PFSK-1 (cell line): ENCODE measurements around the gene TLE2.

Source experiments
- FOXP2 ChIP-seq: optimal IDR thresholded peaks from 2 replicates; pipeline ENCODE3; 2011; ENCODE audit warnings: borderline replicate concordance, control low read depth, inconsistent platforms; ENCODE audit not compliant: insufficient read depth; ENCODE audit errors: extremely low read length, extremely low read depth
- POLR2AphosphoS5 ChIP-seq: IDR thresholded peaks from 2 replicates; pipeline ENCODE4 v1.6.1; 2012; ENCODE audit warnings: low read depth, mild to moderate bottlenecking, control low read depth, low read length, moderate library complexity
- SIN3A ChIP-seq: IDR thresholded peaks from 2 replicates; pipeline ENCODE4 v1.6.1; 2012; ENCODE audit warnings: mild to moderate bottlenecking, low read length, moderate library complexity, borderline replicate concordance; ENCODE audit not compliant: insufficient read depth
- TAF1 ChIP-seq: IDR thresholded peaks from 2 replicates; pipeline ENCODE4 v1.6.1; 2012; ENCODE audit warnings: low read length, control low read depth, borderline replicate concordance; ENCODE audit not compliant: insufficient read depth
- TF ChIP-seq, protein P1 (sequence below), 2 experiments: IDR thresholded peaks; 2 replicates each; pipeline versions ENCODE4 v1.6.1 to v1.8.0; 2011 to 2012; ENCODE audit warnings: low read depth in 2 of 2, low read length in 2 of 2, control low read depth in 1 of 2, inconsistent platforms in 1 of 2, mild to moderate bottlenecking in 1 of 2, moderate library complexity in 1 of 2; ENCODE audit not compliant: insufficient read depth in 1 of 2

The TLE2 gene

DNA sequence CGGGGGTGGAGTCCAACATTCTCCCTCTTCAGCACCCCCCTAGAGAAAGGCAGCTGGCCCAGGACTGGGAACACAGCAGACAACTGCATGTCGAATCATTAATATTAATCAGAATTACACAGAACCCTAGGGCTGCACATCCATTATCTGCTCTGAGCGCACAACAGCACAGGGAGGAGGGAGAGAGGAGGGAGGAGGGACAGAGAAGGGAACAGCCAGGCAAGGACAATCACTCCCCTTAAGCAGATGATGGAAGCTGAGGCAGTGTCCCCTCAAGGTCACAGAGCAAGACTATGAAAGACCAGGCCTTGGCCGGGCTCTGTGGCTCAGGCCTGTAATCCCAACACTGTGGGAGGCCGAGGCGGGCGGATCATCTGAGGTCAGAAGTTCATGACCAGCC lies 26.0 kb downstream of the TLE2 start:
- TF ChIP-seq TAF1 (no peak), POLR2AphosphoS5 (no peak), FOXP2 (no peak), SIN3A (no peak)
- TF ChIP-seq, protein P1, sequence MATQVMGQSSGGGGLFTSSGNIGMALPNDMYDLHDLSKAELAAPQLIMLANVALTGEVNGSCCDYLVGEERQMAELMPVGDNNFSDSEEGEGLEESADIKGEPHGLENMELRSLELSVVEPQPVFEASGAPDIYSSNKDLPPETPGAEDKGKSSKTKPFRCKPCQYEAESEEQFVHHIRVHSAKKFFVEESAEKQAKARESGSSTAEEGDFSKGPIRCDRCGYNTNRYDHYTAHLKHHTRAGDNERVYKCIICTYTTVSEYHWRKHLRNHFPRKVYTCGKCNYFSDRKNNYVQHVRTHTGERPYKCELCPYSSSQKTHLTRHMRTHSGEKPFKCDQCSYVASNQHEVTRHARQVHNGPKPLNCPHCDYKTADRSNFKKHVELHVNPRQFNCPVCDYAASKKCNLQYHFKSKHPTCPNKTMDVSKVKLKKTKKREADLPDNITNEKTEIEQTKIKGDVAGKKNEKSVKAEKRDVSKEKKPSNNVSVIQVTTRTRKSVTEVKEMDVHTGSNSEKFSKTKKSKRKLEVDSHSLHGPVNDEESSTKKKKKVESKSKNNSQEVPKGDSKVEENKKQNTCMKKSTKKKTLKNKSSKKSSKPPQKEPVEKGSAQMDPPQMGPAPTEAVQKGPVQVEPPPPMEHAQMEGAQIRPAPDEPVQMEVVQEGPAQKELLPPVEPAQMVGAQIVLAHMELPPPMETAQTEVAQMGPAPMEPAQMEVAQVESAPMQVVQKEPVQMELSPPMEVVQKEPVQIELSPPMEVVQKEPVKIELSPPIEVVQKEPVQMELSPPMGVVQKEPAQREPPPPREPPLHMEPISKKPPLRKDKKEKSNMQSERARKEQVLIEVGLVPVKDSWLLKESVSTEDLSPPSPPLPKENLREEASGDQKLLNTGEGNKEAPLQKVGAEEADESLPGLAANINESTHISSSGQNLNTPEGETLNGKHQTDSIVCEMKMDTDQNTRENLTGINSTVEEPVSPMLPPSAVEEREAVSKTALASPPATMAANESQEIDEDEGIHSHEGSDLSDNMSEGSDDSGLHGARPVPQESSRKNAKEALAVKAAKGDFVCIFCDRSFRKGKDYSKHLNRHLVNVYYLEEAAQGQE (IDR thresholded peaks at IDR 0.05; ENCODE audit: insufficient read depth in 1 of 2, low read depth in 2 of 2, low read length in 2 of 2), result no peak

DNA sequence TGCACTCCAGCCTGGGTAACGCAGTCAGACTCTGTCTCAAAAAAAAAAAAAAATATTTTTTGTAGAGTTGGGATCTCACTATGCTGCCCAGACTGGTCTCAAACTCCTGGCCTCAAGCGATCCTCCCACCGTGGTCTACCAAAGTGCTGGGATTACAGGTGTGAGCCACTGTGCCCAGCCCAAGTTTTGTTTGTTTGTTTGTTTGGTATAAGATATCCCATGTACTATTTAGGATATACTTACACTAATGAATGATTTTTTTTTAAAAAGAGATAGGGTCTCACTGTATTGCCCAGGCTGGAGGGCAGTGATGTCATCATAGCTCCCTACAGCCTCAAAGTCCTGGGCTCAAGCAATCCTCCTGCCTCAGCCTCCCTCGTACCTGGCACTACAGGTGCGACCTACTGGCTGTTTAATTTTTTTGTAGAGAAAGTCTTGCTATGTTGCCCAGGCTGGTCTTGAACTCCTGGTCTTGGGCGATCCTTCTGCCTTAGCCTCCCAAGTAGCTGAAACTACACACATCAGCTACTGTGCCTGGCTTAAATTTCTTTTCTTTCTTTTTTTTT lies 27.8 kb downstream of the TLE2 start:
- TF ChIP-seq SIN3A (no peak), TAF1 (no peak), POLR2AphosphoS5 (no peak), FOXP2 (no peak)
- TF ChIP-seq, protein P1 (IDR thresholded peaks at IDR 0.05; ENCODE audit: insufficient read depth in 1 of 2, low read depth in 2 of 2, low read length in 2 of 2), result no peak

DNA sequence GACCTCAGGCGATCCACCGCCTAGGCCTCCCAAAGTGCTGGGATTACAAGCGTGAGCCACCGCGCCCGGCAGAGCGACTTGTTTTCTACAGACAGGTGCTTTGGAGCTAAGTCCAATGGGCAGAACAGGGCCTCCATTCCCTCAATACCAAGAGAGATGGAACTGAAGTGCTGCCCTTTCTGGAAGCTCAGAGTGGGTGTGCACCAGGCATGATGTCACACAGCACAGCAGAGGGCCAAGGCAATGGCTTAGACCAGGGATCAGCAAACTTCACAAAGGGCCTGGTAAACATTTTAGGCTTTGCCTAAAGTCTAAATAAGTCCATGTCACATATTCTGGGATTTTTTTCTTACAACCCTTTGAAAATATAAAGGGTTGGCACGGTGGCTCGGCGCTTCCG lies 30.4 kb downstream of the TLE2 start:
- no peak for TF ChIP-seq FOXP2
- TF ChIP-seq, protein P1 (IDR thresholded peaks at IDR 0.05; ENCODE audit: insufficient read depth in 1 of 2, low read depth in 2 of 2, low read length in 2 of 2), result no peak

DNA sequence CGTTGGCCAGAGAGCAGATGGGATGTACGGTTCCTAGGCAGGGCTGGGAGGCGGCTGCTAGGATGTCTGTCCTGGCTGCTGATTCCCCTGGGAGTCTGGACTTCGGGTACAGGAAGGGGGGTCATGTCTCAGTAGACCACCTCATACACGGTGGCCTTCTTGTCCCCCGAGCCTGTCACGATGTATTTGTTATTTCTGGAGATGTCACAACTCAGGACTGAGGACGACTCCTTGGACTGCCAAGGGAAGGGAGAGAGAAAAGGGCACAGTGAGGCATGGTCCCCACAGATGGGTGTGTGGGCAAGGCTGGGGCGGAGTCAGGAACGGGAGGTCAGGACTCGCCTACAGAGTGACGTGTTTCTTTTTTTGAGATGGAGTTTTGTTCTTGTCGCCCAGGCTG lies 31.4 kb downstream of the TLE2 start:
- no peak for TF ChIP-seq FOXP2
- TF ChIP-seq, protein P1 (IDR thresholded peaks at IDR 0.05; ENCODE audit: insufficient read depth in 1 of 2, low read depth in 2 of 2, low read length in 2 of 2), result no peak
- no peak for TF ChIP-seq POLR2AphosphoS5

DNA sequence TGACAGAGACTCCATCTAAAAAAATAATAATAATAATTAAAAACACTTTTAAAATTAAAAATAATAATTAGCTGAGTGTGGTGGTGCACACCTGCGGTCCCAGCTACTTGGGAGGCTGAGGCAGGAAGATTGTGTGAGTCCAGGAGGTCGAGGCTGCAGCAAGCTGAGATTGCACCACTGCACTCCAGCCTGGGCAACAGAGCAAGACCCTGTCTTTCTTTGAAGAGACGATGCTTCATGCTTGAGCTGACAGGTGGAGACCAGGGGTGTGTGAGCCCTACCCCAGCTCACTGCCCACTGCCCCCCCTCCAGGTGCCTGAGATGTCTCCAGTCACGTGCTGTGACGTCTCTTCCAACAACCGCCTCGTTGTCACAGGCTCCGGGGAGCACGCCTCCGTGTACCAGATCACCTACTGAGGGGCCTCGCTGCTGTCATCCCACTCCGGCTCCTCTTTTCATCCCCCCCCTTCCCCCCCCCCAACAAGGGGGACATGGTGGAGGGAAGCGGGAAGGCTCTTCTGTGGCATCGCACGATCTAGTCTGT lies 34.4 kb downstream of the TLE2 start:
- TF ChIP-seq SIN3A (no peak), POLR2AphosphoS5 (no peak), FOXP2 (no peak)
